ENCODE measurements around the gene MARCO.

The MARCO gene

DNA sequence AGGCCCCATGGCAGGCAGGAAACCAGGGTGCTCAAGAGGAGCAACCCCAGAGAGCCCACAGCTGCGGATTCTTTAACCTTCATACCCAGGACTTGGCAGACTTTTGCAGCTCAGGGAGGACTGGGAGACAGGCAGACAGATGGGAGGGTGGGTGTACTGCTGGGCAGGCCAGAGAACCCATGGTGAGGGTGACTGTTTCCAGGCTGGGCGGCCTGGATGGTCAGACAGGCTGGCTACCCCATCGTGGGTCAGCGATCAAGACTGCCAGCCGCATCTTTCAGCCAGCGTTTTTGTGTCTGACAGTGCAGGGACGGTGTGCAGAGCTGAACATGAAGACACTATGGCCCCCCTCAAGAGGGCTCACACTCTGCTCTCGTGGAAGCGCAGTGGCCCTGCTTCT is 82.2 kb downstream of the MARCO start:
- DNase-seq (ENCODE audit: low spot score) (no peak), ATAC-seq (ENCODE audit: low read depth) (no peak)
- Histone ChIP-seq H3K4me3 (ENCODE audit: severe bottlenecking) (no peak overlapping the region), H3K27ac (ENCODE audit: poor library complexity, severe bottlenecking) (no peak overlapping the region), H3K4me1 (ENCODE audit: insufficient read depth, poor library complexity, severe bottlenecking) (no peaks in the 10 kb centered on the region), H3K36me3 (ENCODE audit: low read depth) (no peaks in the 10 kb centered on the region), H3K27me3 (ENCODE audit: insufficient read depth, poor library complexity, severe bottlenecking) (no peaks in the 10 kb centered on the region), H3K9me3 (ENCODE audit: severe bottlenecking) (no peaks in the 10 kb centered on the region)
- TF ChIP-seq, protein P1, sequence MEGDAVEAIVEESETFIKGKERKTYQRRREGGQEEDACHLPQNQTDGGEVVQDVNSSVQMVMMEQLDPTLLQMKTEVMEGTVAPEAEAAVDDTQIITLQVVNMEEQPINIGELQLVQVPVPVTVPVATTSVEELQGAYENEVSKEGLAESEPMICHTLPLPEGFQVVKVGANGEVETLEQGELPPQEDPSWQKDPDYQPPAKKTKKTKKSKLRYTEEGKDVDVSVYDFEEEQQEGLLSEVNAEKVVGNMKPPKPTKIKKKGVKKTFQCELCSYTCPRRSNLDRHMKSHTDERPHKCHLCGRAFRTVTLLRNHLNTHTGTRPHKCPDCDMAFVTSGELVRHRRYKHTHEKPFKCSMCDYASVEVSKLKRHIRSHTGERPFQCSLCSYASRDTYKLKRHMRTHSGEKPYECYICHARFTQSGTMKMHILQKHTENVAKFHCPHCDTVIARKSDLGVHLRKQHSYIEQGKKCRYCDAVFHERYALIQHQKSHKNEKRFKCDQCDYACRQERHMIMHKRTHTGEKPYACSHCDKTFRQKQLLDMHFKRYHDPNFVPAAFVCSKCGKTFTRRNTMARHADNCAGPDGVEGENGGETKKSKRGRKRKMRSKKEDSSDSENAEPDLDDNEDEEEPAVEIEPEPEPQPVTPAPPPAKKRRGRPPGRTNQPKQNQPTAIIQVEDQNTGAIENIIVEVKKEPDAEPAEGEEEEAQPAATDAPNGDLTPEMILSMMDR (IDR thresholded peaks at IDR 0.05; ENCODE audit: poor library complexity, severe bottlenecking), result no peak

DNA sequence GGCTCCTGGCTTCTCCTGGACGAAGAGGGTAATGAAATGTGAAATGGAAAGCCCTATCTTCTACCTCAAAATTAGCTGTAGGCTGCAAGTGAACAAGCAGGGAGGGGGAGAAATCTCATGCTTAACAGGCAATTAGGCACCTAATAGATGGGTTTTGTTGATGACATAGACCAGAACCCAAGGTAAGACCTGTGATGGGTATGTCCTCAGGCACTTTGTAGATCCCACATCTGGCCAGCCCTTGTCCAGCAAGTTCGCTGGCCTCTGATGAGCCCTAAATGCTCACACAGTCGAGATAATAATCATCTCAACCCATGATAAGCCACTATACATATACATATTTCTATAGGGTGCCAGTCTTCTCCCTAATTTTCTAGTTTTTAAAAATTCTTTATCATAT is 82.6 kb downstream of the MARCO start:
- ATAC-seq (ENCODE audit: low read depth) (no peak), DNase-seq (ENCODE audit: low spot score) (no peak)
- Histone ChIP-seq H3K27ac (ENCODE audit: poor library complexity, severe bottlenecking) (no peak overlapping the region), H3K27me3 (ENCODE audit: insufficient read depth, poor library complexity, severe bottlenecking) (no peaks in the 10 kb centered on the region), H3K36me3 (ENCODE audit: low read depth) (no peaks in the 10 kb centered on the region), H3K4me1 (ENCODE audit: insufficient read depth, poor library complexity, severe bottlenecking) (no peaks in the 10 kb centered on the region), H3K4me3 (ENCODE audit: severe bottlenecking) (no peak overlapping the region), H3K9me3 (ENCODE audit: severe bottlenecking) (no peaks in the 10 kb centered on the region)
- TF ChIP-seq, protein P1 (IDR thresholded peaks at IDR 0.05; ENCODE audit: poor library complexity, severe bottlenecking), result no peak

DNA sequence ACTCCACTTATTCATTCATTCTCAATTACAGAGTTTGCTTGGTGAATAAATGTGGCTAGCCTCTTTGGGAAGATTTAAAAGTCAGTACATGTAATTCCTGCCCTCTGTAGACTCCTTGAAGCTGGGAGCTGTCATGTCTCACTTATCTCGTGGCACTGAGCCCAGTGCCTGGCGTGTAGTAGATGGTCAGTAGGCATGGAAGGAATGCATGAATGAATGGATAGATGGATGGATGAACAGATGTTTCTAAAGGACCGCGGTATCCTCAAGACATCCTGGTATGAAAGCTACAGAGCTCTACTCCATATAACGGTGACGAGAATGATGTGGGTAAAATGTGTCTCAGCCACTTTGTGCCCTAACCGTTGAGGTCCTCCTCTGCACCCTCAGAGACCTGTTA is 83.0 kb downstream of the MARCO start:
- no peak for DNase-seq (ENCODE audit: low spot score)
- H3K4me1 ChIP-seq (ENCODE audit: insufficient read depth, poor library complexity, severe bottlenecking), result no peaks in the 10 kb centered on the region
- no peak for ATAC-seq (ENCODE audit: low read depth)
- H3K27ac ChIP-seq (ENCODE audit: poor library complexity, severe bottlenecking), result no peak overlapping the region
- TF ChIP-seq, protein P1 (IDR thresholded peaks at IDR 0.05; ENCODE audit: poor library complexity, severe bottlenecking), result no peak
- no peaks in the 10 kb centered on the region for H3K9me3 ChIP-seq (ENCODE audit: severe bottlenecking)
- H3K27me3 ChIP-seq (ENCODE audit: insufficient read depth, poor library complexity, severe bottlenecking), result no peaks in the 10 kb centered on the region
- H3K4me3 ChIP-seq (ENCODE audit: severe bottlenecking), result no peak overlapping the region
- H3K36me3 ChIP-seq (ENCODE audit: low read depth), result no peaks in the 10 kb centered on the region

DNA sequence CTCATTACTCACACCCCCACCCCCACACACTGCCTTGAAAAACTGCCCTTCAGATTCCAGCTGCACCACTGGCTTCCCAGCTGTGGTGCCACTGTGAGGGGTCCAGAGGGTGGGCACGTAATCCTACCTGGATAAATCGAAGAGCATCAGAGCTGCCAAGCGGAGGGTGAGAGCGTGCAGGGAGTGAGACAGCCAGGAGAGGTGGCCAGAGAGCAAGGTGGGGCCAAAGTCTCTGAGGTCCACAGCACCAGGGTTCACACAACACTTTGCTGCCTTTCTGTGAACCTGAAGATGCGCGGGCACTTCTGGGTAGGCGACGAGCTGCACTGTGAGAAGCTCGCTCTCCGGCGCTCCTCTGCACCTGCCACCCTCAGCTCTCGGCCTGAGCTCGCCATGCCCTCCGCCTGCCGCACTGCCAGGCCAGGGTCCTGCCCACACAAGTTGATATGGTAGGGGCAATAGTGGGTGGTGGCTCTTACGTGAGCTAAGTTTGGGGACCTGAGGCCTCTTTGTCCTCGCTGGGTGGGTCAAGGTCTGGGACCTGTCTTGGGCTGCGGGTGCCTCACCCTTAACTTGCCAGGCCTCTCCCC is 83.9 kb downstream of the MARCO start:
- TF ChIP-seq, protein P1 (IDR thresholded peaks at IDR 0.05; ENCODE audit: poor library complexity, severe bottlenecking), result no peak
- no peak overlapping the region for H3K4me3 ChIP-seq (ENCODE audit: severe bottlenecking)
- H3K27ac ChIP-seq (ENCODE audit: poor library complexity, severe bottlenecking), result no peak overlapping the region
- no peaks in the 10 kb centered on the region for H3K9me3 ChIP-seq (ENCODE audit: severe bottlenecking)
- no peak for ATAC-seq (ENCODE audit: low read depth)
- DNase-seq (ENCODE audit: low spot score), result no peak
- no peaks in the 10 kb centered on the region for H3K4me1 ChIP-seq (ENCODE audit: insufficient read depth, poor library complexity, severe bottlenecking)
- H3K27me3 ChIP-seq (ENCODE audit: insufficient read depth, poor library complexity, severe bottlenecking), result no peaks in the 10 kb centered on the region
- H3K36me3 ChIP-seq (ENCODE audit: low read depth), result no peaks in the 10 kb centered on the region

DNA sequence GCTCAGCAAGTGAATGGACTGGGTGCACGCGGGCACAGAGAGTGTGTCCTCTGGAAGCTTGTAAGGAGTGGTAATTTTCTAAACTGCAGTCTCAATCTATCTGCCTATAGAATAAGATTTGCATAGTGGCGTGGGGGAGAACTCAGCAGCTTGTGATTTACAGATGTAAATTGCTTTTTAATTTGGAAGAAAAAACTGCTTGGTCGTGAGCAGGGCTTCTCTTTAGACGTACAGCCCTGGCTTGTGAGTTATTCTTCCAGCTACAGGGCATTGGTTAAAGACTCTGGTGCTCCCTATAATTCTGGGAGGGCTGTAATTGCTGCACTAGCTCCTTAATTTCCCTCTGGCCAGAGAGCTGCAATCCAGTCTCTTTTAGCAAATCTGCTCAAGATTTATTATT is 84.9 kb downstream of the MARCO start:
- H3K27ac ChIP-seq (ENCODE audit: poor library complexity, severe bottlenecking), result no peak overlapping the region
- peaks cover 3% of the 10 kb centered on the region for H3K27me3 ChIP-seq (ENCODE audit: insufficient read depth, poor library complexity, severe bottlenecking)
- DNase-seq (ENCODE audit: low spot score), result no peak
- H3K36me3 ChIP-seq (ENCODE audit: low read depth), result no peaks in the 10 kb centered on the region
- TF ChIP-seq, protein P1 (IDR thresholded peaks at IDR 0.05; ENCODE audit: poor library complexity, severe bottlenecking), result no peak
- no peak overlapping the region for H3K4me3 ChIP-seq (ENCODE audit: severe bottlenecking)
- no peaks in the 10 kb centered on the region for H3K4me1 ChIP-seq (ENCODE audit: insufficient read depth, poor library complexity, severe bottlenecking)
- H3K9me3 ChIP-seq (ENCODE audit: severe bottlenecking), result no peaks in the 10 kb centered on the region
- ATAC-seq (ENCODE audit: low read depth), result no peak
